NCI-H2227 treated with DMSO at 0.1 percent for 48 hours (cell line): ENCODE measurements around the gene PHF10.

Experiments
- DNase-seq: peaks from one replicate; lab custom pipeline; 2025; lab: John Stamatoyannopoulos, UW

PHF10 gene

DNA sequence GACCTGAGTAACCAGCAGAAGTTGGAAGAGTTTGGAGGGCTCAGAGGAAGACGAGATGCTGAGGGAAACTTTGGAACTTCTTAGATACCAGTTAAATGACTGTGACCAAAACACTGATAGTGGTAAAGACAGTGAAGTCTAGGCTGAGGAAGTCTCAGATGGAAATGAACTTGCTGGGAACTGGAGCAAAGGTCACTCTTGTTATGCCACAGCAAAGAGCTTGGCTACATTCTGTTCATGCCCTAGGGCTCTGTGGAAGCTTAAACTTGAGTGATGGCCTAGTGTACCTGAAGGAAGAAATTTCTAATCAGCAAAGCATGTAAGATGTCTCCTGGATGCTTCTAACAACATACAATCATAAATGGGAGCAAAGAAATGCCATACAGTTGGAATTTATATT, 47.2 kb downstream of the PHF10 start:
- DNase-seq: no peak

DNA sequence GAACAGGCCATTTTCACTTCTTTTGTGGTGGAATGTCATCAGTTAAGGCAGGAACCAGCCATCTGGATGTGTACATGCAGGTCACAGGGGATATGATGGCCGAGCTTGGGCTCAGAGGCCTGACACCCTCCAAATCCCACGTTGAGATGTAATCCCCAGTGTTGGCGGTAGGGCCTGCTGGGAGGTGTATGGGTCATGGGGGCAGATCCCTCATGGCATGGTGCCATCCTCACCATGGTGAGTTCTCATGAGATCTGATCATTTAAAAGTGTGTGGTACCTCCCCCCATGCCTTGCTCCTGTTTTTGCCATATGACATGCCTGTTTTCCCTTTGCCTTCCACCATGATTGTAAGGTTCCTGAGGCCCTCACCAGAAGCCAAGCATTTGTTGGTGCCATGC, 49.3 kb downstream of the PHF10 start:
- DNase-seq: no peak

DNA sequence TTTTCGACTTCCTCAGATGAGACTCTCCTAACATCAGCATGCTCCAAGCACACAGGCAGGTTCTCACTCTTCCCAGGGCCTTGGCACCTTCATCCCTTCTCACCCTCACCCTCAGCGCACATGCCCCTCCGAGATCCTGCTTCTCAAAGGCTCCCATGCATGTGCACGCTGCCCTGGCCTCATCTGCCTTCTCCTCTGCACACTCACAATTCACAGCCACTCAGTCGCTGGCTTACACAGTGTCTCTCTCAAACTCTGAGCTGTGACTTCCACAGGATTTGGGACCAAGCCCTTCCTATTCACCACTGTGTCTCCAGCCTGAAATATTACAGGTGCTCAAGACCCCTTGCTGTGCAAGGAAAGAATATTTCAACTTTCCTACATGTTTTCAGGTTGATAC, 52.7 kb downstream of the PHF10 start:
- DNase-seq: no peak

DNA sequence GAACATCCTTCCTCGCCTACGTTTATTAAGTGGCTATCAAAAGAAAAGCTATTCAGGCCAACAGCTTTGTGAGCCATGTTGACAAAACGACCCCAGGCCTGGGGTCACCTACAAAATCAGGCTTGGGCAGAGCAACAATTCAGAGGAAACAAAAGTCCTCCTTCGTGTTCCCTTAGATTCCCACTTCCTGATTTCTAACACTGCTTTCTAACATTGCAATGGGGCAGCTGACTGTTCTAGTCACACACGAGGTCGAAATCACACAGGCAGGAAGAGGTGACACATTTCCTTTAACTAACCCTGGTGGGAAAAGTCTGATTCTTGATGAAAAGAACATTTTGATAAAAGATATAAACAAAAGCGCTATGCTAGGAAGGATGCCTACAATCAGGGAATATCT, 54.4 kb downstream of the PHF10 start:
- DNase-seq: no peak

DNA sequence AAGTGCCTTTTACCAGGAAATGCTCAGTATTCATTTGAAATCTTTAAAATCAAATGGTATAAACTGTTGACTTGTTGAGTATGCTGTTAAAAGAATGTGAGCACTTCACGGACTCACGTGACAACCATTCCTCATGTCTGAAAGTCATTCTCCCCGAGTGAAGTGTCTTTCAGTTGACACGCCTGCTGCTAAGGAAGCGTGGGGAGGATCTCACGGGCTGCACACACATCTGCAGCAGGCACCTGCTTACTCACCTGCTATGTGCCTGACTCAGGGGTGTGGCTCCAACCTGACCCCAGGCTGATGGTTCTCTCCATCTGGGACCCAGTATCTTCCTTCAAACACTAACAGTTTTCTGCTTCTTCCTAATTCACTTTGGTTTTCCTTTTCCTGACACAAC, 55.2 kb downstream of the PHF10 start:
- DNase-seq: no peak

DNA sequence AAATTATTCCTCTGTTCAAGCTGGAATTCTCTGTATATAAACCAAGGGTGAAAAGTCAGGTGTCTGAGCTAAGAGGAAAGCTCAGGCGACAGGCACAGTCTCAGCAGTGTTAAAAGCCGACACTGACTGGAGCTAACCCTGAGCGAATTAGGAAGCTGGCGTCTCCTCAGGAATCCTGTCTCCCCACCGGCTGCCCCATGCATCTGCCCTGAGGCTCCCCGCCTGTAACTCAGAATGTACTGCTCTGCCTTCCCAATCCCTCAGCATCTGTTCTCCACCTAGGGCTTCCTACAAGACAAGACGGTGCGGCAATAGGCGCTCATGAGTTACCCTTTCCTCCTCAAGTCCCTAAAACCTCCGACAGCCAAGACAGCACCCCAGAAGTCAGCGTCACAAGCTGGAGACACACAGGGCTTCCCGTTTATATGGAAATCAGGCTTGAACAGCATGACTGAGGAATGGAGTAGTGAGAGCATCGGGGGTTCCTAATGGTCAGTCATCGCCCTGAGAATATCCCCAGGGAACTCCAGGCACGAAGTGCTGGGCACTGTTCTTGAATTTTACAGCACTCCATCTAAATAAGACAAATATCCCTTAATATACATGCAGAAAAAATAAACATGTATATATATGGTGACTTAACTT, 56.0 kb downstream of the PHF10 start:
- DNase-seq: no peak

DNA sequence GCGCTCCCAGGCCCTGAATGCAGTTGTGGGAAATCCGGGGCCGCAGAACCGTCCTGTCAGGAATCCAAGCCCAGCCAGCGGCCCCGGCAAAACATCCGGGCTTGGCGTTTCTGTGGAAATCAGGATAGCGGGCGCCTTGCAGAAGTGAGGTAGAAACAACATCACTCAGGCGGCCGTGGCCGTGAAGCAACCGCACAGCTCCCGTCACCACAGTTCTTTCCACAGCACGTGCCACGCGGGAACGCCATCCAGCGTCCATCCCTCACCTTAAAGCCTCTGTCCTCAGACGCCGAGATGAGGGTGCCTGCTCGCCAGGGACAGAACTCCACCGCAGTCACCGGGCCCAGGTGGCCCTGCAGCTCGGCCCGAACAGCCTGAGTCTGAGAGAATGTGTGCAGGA, 56.6 kb downstream of the PHF10 start:
- no peak for DNase-seq

DNA sequence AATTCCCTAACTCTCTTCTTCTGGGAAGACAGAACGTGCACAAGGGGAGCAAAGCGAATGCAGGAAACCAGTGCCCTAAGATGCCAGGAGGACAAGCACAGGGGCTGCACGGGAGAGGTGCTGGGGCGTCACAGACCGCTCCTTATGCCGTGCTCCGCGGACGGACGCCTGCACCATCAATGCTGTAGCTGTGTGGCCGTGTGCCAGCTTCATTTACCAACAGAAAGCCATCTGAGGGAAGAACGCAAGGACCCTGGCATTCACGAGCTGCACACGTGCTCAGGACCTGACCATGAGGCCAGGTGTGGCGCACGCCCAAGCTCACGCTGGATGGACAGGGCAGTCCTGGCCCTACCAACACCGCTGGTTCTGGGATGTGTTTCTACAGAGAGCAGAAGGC, 57.9 kb downstream of the PHF10 start:
- DNase-seq: no peak

DNA sequence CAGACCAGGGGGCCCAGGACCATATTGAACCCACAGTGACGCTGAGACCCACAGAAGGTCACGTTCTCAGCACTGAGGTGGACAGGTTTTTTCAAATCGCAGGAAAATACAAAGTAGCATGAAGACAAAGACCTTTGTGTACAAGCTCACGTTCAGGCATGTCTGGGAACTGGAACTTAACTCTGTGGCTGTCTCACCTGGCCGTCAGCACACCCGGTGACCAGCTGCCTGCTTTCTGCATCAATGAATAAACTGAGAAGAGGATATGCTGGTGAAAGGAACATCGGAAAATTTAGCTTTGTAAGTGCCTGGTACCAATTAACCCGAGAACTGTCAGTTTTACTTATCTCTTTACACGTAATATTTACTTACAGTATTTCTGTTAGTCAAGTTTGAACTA, 59.0 kb downstream of the PHF10 start:
- DNase-seq: no peak

DNA sequence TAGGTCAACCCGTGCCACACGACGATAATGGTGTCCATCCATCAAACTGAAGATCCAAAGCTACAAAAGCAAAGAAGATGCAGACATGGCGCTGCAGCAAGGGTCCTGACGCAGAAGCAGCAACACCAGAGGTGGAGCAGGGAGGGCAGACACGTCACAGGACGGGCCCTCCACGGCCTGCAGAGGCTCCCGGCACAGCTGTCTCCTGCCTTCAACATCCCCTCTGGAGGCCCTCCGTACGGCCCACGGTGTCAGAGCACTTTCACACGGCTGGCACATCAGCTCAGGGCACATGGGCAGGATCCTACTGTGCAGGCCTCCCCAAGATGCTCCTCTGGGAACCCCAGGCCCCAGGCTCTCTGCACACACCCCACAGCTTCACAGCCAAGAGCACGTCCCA, 60.1 kb downstream of the PHF10 start:
- no peak for DNase-seq

DNA sequence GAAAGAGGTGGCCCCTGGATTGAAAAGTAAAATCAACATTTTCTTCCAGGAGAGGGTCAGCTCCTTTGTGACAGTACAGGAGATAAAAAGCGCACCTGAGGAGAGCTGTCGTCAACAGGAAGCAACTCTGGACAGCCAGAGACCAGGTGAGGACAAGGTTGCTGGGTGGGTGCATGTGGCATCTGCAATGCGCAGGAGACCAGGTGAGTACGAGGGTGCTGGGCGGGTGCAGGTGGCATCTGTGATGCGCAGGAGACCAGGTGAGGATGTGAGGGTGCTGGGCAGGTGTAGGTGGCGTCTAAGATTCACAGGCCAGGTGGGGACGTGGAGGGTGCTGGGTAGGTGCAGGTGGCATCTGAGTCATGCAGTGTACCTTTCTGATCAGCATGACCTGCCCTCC, 60.8 kb downstream of the PHF10 start:
- no peak for DNase-seq

DNA sequence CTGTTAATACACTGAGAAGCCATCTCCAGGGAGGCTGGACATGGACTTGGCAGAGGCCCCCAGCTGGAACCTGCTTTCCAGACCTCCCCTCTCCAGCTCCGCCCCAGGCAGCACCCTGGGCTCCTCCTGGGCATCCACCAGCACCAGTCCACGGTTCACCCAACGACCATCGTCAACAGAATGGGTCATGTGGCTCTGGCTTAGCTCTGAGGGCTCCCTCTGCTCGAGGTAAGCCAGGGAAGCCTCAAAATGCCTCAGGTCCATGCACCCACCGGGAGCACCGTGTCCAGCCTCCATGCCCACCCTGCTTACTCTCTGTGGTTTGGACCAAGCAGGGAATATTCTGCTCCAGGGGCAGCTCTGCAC, 62.9 kb downstream of the PHF10 start:
- no peak for DNase-seq

DNA sequence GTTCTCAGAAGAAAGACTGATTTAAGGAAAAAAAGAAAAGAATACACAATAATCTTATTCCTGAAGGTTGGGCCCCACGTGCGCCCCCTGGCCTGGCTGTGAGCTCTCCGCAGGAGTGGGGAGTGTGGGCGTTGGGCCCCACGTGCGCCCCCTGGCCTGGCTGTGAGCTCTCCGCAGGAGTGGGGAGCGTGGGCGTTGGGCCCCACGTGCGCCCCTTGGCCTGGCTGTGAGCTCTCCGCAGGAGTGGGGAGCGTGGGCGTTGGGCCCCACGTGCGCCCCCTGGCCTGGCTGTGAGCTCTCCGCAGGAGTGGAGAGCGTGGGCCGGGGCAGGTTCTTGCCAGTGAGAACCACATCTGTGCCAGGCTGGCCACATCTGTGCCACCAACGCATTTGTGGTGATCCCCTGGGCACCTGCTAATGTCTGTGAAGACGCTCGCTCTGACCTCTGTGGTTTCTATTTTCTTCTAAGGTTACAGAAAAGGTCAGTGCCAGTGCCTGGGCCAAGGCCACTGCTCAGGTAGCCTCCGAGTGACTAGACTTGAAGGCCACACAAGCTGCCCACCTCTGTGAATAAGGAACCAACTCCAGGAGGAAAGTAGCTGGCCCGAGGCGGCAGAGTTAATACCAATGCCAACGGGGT, 63.4 kb downstream of the PHF10 start:
- no peak for DNase-seq

DNA sequence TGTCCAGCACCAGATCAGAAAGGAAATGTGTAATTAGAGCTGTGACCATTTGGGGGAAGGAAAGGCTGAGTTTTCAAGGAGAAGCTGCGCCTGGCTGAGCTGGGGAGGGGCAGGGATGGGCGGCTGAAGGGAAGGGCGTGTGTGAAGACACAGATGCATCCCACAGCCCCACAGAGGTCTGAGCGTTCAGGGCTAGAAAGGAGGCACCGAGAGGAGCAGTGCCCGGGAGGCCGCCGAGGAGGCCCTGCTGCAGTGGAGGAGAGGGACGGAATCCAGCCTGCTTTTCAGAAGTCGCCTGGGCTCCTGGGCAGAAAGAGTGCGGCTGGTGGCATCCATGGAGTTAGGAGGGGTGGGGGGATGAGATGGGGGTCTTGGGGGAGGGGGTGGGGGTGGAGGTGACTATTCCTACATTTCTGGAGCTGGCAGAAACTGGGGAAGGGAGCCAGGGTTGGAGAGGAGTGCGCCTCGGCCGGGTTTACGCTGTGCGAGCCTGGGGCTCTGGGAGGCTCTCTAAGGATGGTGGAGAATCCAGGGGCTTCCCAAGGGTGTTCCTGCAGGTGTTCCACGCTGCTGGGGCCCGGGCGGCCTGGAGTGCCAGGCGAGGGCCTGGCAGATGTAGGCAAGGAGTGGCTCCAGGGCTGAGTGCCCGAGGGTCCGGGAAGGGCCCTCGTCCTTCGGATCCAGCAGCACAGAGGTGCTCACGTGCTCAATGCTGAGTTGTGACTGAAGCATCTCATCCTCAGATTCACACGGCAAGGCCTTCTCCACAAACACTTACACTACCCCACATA, 64.3 kb downstream of the PHF10 start:
- DNase-seq: no peak

DNA sequence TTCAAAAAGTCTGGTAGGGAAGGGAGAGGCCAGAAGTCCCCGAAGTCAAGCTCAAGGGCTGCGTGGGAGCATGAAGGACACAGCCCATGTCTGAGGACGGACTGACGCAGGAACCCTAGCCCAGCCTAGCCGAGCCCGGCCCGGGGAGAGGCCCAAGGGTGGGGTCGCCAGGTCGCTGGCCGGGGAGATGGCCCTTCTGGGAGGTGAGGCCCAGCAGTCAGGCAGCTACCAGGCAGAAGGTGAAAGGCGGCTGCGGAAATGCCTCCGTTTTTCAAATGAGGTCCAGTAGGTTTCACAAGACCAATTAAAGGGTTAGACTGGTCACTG, 67.1 kb downstream of the PHF10 start:
- no peak for DNase-seq

DNA sequence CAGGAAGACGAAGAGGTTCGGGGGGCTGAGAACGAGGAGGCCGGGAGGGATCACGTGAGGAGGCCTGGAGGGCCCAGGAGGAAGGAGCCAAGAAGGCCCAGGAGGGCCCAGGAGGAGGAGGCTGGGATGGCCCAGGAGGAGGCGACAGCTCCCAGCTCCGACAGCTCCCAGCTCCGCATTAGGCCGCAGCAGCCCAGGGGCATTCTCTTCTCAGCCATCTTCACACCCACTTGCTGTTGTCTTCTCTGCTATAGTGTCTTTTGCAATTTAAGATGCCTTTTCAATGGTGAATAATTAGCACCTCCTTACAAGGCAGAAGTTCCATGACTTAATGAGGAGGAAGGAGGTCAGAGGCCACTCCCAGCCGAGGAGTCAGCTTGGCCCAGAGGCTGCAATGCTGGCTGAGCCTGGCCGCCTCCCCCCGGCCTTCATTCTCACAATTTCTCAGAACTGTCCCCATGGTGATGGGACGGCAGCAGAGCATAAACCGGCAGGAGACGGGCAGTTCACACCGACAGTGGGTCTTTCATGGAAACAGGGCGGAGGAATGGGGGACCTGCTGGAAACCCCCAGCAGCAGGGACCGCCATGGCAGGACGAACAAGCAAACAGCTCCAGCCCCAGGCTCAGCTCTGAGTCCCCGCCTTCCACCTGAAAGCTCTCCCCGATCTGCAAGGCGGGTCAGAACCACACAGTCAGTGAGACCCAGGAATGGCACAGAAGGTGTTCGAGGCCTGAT, 67.6 kb downstream of the PHF10 start:
- DNase-seq: no peak

DNA sequence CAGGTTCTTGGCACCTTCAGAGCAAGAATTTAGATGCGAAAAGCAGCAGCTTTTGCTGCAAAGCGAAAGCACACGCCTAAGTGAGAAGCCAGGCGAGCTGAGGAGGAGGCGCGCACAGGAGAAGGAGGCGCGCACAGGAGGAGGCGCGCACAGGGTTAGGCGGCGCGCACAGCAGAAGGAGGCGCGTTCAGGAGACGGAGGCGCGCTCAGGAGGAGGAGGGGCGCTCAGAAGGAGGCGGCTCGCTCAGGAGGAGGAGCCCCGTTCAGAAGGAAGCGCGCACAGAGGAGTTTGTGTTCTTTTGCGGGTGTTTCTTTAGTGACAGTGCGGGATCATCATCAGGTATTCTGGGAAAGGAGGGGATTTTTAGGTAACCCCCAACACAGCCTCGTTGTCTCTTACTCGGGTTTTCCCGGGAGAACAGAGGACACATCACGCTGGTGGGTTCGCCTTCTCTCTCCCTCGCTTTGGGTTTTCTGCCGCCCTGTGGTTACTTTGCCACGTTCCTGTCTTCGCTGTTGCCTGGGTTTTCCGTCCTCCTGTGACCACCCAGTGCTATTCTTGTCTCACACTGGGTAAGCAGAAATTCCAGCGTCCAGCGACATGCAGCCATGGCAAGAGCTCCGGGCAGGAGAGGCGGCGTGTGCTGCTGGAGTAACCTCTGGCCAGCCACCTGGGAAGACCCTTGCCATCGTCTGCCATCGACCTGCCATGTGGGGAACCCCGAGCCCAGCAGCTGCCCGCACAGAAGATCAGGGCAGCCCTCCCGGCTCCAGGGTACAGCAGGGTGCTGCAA, 69.5 kb downstream of the PHF10 start:
- peak; percentile 77 for DNase-seq
